ENCODE results near the gene EIF5A2. TPM values are rescaled to one million over a fixed set of nuclear protein-coding genes. Genes with fewer than 3 reads are reported as not detected.

EIF5A2 gene
- total RNA-seq, 1 donor from 2014 or later, result 6.6 TPM

DNA sequence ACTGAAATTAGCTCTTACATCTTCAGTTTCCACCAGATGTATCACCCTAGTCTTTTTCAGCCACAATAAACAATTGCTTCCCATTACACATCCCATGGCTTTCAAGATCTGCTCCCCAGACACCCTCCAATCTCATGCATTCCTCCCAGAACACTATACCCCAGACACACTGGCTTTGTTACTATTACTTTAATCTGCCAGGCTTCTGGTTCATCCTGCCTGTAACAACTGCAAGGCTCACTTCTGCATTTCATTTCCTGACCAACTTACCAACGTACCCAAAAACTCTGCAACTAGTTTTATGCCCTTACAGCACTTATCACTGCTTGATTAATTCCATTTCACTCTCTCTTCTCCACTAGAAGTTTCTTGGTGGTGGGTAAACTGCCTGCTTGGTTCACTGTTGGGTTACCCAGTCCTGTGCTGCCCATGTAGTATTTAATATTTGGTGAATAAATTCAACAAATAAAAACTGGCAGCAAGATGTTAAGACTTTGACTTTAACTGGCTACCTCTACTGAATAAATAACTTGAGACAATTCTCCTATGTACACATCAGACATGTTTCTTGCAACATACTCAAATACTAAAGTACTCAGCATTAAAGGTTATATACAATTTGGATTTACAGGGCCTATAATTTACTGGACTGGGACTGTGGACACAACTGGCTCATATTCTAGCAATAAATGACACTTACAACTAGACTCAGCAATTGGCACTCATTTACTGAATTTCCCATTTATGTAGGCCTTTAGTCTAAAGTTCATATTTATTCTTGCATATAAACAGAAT is 41.1 kb downstream of the EIF5A2 start:
- TF ChIP-seq POLR2A (IDR thresholded peaks at IDR 0.05) (no peak), POLR2AphosphoS5 (IDR thresholded peaks at IDR 0.05; ENCODE audit: insufficient read depth in 1 of 2, low read depth in 1 of 2) (no peak)
- TF ChIP-seq, protein P1, sequence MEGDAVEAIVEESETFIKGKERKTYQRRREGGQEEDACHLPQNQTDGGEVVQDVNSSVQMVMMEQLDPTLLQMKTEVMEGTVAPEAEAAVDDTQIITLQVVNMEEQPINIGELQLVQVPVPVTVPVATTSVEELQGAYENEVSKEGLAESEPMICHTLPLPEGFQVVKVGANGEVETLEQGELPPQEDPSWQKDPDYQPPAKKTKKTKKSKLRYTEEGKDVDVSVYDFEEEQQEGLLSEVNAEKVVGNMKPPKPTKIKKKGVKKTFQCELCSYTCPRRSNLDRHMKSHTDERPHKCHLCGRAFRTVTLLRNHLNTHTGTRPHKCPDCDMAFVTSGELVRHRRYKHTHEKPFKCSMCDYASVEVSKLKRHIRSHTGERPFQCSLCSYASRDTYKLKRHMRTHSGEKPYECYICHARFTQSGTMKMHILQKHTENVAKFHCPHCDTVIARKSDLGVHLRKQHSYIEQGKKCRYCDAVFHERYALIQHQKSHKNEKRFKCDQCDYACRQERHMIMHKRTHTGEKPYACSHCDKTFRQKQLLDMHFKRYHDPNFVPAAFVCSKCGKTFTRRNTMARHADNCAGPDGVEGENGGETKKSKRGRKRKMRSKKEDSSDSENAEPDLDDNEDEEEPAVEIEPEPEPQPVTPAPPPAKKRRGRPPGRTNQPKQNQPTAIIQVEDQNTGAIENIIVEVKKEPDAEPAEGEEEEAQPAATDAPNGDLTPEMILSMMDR (IDR thresholded peaks at IDR 0.05), result no peak
- peaks cover 0 to 31% of the 10 kb centered on the region in 2 donors for H3K36me3 ChIP-seq
- no peak for DNase-seq (ENCODE audit: extremely low spot score in 2 of 2)
- intact Hi-C loops (cut with DNase I), result no loop called here
- no peak overlapping the region for H3K4me3 ChIP-seq
- no peaks in the 10 kb centered on the region for H3K9me3 ChIP-seq
- H3K27me3 ChIP-seq, result no peaks in the 10 kb centered on the region
- H3K4me1 ChIP-seq, result peaks cover 30% of the 10 kb centered on the region
- H3K27ac ChIP-seq, result no peak overlapping the region

DNA sequence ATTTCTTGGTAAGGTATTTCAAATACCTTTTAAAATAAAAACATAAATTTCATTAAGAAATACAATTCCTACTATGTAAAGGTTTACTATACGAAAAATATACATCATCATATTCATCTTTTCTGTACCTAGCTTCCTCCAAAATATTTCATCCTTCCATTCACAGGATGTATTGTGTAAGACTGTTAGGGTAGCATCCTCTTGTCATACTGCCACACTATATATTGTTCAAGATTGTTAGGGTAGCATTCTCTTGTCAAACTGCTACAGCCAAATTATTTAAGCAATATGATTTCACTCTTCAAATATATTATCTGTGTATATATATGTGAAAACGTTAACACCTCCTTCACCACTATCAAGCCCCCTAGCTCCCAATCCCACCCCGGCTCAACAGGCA is 41.9 kb downstream of the EIF5A2 start:
- TF ChIP-seq, protein P1 (IDR thresholded peaks at IDR 0.05), result no peak
- TF ChIP-seq POLR2AphosphoS5 (IDR thresholded peaks at IDR 0.05; ENCODE audit: insufficient read depth in 1 of 2, low read depth in 1 of 2) (no peak), POLR2A (IDR thresholded peaks at IDR 0.05) (no peak)
- intact Hi-C loops (cut with DNase I), result no loop called here
- peaks cover 30% of the 10 kb centered on the region for H3K4me1 ChIP-seq
- peaks cover 0 to 31% of the 10 kb centered on the region in 2 donors for H3K36me3 ChIP-seq
- H3K4me3 ChIP-seq, result no peak overlapping the region
- no peak for DNase-seq (ENCODE audit: extremely low spot score in 2 of 2)
- H3K9me3 ChIP-seq, result no peaks in the 10 kb centered on the region
- no peaks in the 10 kb centered on the region for H3K27me3 ChIP-seq
- H3K27ac ChIP-seq, result no peak overlapping the region

DNA sequence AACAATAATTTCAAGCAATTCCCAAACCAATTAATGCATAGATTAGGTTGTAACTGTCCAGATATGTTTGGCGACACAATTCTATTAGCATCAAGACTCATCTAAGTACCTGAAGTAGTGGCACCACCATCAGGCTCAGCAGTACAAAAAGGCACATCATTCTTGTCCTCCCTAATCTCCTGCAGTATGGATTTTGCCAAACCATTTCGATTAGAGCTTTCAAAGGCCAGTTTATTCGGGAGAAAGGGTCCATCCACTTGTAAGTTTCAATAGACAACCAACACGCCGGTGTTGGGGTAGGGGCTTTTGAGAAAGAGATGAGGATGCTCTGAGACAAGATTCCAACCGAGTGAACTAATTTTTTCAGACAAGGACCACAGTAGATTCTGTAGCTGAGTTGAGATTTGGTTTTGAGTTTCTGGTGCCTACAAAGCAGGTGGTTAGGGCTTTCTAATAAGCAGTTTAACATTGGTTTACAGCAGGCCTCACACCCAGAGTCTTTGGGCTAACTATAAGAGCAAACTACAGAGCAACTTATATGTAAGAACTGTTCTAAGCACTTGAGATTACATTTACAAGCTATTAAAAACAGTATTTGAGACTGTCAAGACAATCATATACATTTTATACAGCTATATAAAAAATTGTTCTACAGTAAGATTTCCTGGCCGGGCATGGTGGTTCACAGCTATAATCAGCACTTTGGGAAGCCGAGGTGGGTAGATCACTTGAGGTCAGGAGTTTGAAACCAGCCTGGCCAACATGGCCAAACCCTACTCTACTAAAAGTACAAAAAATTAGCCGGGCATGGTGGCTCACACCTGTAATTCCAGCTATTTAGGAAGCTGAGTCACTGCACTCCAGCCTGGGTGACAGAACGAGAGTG is 43.0 kb downstream of the EIF5A2 start:
- TF ChIP-seq POLR2AphosphoS5 (IDR thresholded peaks at IDR 0.05; ENCODE audit: insufficient read depth in 1 of 2, low read depth in 1 of 2), result no peak
- TF ChIP-seq, protein P1 (IDR thresholded peaks at IDR 0.05), result no peak
- no peak for TF ChIP-seq POLR2A (IDR thresholded peaks at IDR 0.05)
- no peaks in the 10 kb centered on the region for H3K9me3 ChIP-seq
- H3K4me1 ChIP-seq, result peaks cover 25% of the 10 kb centered on the region
- no peaks in the 10 kb centered on the region for H3K27me3 ChIP-seq
- H3K36me3 ChIP-seq, result peaks cover 0 to 31% of the 10 kb centered on the region in 2 donors
- intact Hi-C loops (cut with DNase I), result no loop called here
- H3K4me3 ChIP-seq, result no peak overlapping the region
- H3K27ac ChIP-seq, result no peak overlapping the region
- no peak for DNase-seq (ENCODE audit: extremely low spot score in 2 of 2)

DNA sequence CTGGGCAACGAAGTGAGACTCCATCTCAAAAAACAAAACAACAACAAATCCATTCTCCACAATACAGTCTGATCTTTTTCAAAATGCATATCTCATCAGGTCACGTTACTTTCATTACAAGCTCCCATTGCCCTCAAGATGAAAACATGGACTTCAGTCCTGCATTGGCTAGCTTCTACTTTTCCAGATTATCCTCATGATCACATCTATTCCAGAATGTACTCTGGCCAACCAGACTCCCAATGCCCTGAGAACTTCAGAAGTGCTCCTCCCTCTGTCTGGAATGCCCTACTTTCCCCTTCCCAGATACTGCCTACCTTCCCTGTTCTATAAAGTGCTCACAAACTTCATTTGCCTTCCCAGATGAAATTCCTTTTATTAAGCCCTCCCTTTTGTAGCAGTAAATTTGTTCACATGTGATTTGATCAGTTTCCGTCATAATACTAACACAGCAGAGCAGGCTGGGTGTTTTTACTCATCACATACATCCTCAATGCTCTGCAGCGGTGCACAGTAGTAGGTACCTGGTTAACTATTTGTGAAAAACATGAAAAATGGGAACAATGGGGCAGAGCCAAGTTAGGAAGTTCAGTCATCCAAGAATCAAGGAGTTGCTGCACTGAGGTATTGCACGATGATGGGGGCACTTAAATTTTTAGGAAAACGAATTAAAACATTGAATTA is 43.8 kb downstream of the EIF5A2 start:
- no peak overlapping the region for H3K27ac ChIP-seq
- no peak overlapping the region for H3K4me3 ChIP-seq
- peaks cover 0 to 31% of the 10 kb centered on the region in 2 donors for H3K36me3 ChIP-seq
- intact Hi-C loops (cut with DNase I), result no loop called here
- H3K4me1 ChIP-seq, result peaks cover 24% of the 10 kb centered on the region
- H3K9me3 ChIP-seq, result no peaks in the 10 kb centered on the region
- TF ChIP-seq POLR2AphosphoS5 (IDR thresholded peaks at IDR 0.05; ENCODE audit: insufficient read depth in 1 of 2, low read depth in 1 of 2) (no peak), POLR2A (IDR thresholded peaks at IDR 0.05) (no peak)
- TF ChIP-seq, protein P1 (IDR thresholded peaks at IDR 0.05), result no peak
- DNase-seq (ENCODE audit: extremely low spot score in 2 of 2), result no peak
- H3K27me3 ChIP-seq, result no peaks in the 10 kb centered on the region

Measured in vagina (tissue), 2 donors.